K562 (cell line): ENCODE measurements around the gene HMBS. TPM values are rescaled to one million over a fixed set of nuclear protein-coding genes. Genes with fewer than 3 reads are reported as not detected.

ENCODE experiments used
- ELF4 ChIP-seq: fragments of 450-650 bp; formaldehyde crosslinking; IDR thresholded peaks from 2 replicates; pipeline ENCODE4 v1.4.0; 2022; ENCODE audit warnings: missing genetic modification characterization
- FOXA3 ChIP-seq, 2 experiments: fragments of 450-650 bp in 1 of 2; sonication (generic) in 1 of 2; formaldehyde crosslinking; IDR thresholded peaks in 1 of 2; conservative IDR thresholded peaks in 1 of 2; 2 replicates each; pipeline versions ENCODE4 v1.4.0 to v1.8.0; 2020 to 2022; ENCODE audit warnings: mild to moderate bottlenecking in 2 of 2, missing genetic modification reagents in 1 of 2
- KAT7 ChIP-seq: sonication (generic); formaldehyde crosslinking; IDR thresholded peaks from 2 replicates; pipeline ENCODE4 v1.8.0; 2022; ENCODE audit warnings: missing genetic modification reagents, mild to moderate bottlenecking, borderline replicate concordance
- NR2C2 ChIP-seq, 2 experiments: fragments of 200-800 bp in 1 of 2; sonication (Bioruptor generic) in 1 of 2; sonication (generic) in 1 of 2; formaldehyde crosslinking in 1 of 2; IDR thresholded peaks; 2 replicates each; pipeline versions ENCODE4 v1.6.1 to v1.8.0; 2016 to 2022; ENCODE audit warnings: mild to moderate bottlenecking in 1 of 2, missing compliant biosample characterization in 1 of 2, missing genetic modification characterization in 1 of 2, missing genetic modification reagents in 1 of 2
- PTBP1 ChIP-seq: fragments of 200-400 bp; formaldehyde crosslinking; IDR thresholded peaks from 2 replicates; pipeline ENCODE4 v1.6.1; 2017; ENCODE audit warnings: low read depth, low read length
- RBM15 ChIP-seq: fragments of 200-400 bp; formaldehyde crosslinking; IDR thresholded peaks from 2 replicates; pipeline ENCODE4 v1.6.1; 2018; ENCODE audit warnings: mild to moderate bottlenecking, low read length, moderate library complexity; ENCODE audit not compliant: insufficient read depth
- SNIP1 ChIP-seq: fragments of 450-650 bp; IDR thresholded peaks from 2 replicates; pipeline ENCODE4 v1.7.1; 2017; ENCODE audit warnings: low read depth, mild to moderate bottlenecking
- TRIM24 ChIP-seq, 2 experiments: fragments of 450-650 bp; IDR thresholded peaks; 2 replicates each; pipeline ENCODE4 v1.6.1; 2016
- ZNF121 ChIP-seq: sonication (generic); formaldehyde crosslinking; conservative IDR thresholded peaks from 2 replicates; pipeline ENCODE4 v1.8.0; 2022; ENCODE audit warnings: missing genetic modification reagents
- ZNF444 ChIP-seq: fragments of 250-450 bp; sonication (Bioruptor Pico); IDR thresholded peaks from 2 replicates; pipeline ENCODE4 v1.4.0; 2020; ENCODE audit warnings: mild to moderate bottlenecking, moderate library complexity
- ZNF76 ChIP-seq: fragments of 250-450 bp; sonication (Bioruptor Pico); IDR thresholded peaks from 2 replicates; pipeline ENCODE4 v1.4.0; 2020; ENCODE audit warnings: mild to moderate bottlenecking, moderate library complexity, borderline replicate concordance
- polyA plus RNA-seq, 8 experiments: library from polyadenylated mRNA; depleted of rRNA in 4 of 8; stranded (reverse) in 5 of 8; unstranded in 3 of 8; fragments of >200 nt; fragmentation: Nextera tagmentation in 2 of 8; fragmentation: Illumina TruSeq in 1 of 8; extraction: Ambion mirVana in 2 of 8; extraction: Trizol in 1 of 8; gene quantifications; 2 replicates each; pipeline versions ENCODE4 v1.2.1 to v1.2.3, GENCODE V29; 2011 to 2014; ENCODE audit warnings: inconsistent platforms in 1 of 8, missing spikeins in 1 of 8
- total RNA-seq, 7 experiments: library from RNA; depleted of rRNA in 6 of 7; stranded (reverse); fragments of >200 nt in 6 of 7; fragmentation: Illumina TruSeq in 2 of 7; extraction: Trizol in 2 of 7; gene quantifications; 2 replicates each; pipeline versions ENCODE4 v1.2.1 to v1.2.3, GENCODE V29; 2011 to 2021; ENCODE audit warnings: low replicate concordance in 1 of 7
- TF ChIP-seq, protein P1 (sequence below): fragments of 450-650 bp; conservative IDR thresholded peaks from 2 replicates; pipeline ENCODE4 v1.6.1; 2016; ENCODE audit warnings: missing genetic modification characterization, low read depth, mild to moderate bottlenecking, control low read depth, missing compliant biosample characterization
- TF ChIP-seq, protein P2 (sequence below): fragments of 250-450 bp; sonication (Bioruptor Pico); IDR thresholded peaks from 2 replicates; pipeline ENCODE4 v1.8.0; 2021; ENCODE audit warnings: moderate library complexity, mild to moderate bottlenecking, inconsistent platforms
- TF ChIP-seq, protein P3 (sequence below): IDR thresholded peaks from 2 replicates; pipeline ENCODE4 v1.6.1; 2012; ENCODE audit warnings: low read depth, low read length, improper control_type of control experiment, borderline replicate concordance
- TF ChIP-seq, protein P4 (sequence below): fragments of 450-650 bp; IDR thresholded peaks from one replicate; pipeline ENCODE4 v1.6.1; 2018; ENCODE audit warnings: mild to moderate bottlenecking, moderate library complexity; ENCODE audit not compliant: partially characterized antibody
- TF ChIP-seq, protein P5 (sequence below): fragments of 250-450 bp; sonication (Bioruptor Pico); IDR thresholded peaks from 2 replicates; pipeline ENCODE4 v1.8.0; 2022; ENCODE audit warnings: inconsistent platforms, mild to moderate bottlenecking, moderate library complexity, borderline replicate concordance
- TF ChIP-seq, protein P6 (sequence below): fragments of 250-450 bp; sonication (Bioruptor Pico); IDR thresholded peaks from 2 replicates; pipeline ENCODE4 v1.6.1; 2021; ENCODE audit warnings: mild to moderate bottlenecking
- TF ChIP-seq, protein P7 (sequence below): fragments of 450-650 bp; IDR thresholded peaks from 2 replicates; pipeline ENCODE4 v1.6.1; 2016; ENCODE audit warnings: antibody characterized with exemption

HMBS gene
- total and polyA plus RNA-seq, 9 of the 15 experiments (the other 6 are each of a cell fraction or from before 2014, with no cell fraction given) = 56.9 to 385 (median 286) TPM

DNA sequence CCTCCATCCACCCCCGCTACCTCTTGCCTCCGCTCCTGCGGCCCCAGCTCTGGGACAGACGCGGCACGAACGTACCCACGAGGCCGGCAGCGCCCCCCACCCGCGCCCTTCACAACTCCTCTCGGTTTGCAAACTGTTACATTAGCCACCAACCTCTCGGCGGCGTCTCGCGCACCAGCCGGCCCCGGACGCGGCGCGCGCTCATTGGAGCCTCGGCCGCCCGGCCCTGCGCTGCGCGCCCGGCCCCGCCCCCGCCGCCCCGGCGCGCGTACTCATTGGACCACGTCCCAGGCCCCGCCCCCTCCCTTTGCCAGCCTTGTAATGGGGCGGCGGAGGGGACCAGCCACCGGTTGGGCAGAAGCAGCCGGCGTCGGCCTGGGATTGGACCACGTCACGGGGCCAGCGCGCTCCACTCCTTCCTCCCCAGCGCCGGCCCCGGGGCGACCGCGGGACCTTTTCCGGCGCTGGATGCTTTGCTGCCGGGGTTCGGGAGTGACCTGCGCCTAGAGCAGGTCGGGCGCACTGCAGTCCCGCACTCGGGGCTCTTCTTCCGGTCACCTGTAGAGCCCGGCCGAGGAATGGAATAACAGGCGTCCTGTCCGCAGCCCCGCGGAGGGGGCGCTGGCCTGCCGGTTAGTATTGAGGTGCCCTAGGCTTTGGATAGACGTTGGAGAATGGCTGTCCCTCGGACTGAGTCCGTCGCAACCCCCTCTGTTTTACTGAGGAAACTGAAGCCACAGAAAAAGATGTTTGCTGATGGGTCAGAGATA, 27.5 kb upstream of the HMBS start, which contains the start of gene HYOU1 (continued):
- TF ChIP-seq, protein P1, sequence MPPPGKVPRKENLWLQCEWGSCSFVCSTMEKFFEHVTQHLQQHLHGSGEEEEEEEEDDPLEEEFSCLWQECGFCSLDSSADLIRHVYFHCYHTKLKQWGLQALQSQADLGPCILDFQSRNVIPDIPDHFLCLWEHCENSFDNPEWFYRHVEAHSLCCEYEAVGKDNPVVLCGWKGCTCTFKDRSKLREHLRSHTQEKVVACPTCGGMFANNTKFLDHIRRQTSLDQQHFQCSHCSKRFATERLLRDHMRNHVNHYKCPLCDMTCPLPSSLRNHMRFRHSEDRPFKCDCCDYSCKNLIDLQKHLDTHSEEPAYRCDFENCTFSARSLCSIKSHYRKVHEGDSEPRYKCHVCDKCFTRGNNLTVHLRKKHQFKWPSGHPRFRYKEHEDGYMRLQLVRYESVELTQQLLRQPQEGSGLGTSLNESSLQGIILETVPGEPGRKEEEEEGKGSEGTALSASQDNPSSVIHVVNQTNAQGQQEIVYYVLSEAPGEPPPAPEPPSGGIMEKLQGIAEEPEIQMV (tag) = no peak
- TF ChIP-seq TRIM24 (IDR thresholded peaks at IDR 0.05) (no peak), ZNF444 (CRISPR knock-in tag) (no peak), KAT7 (no peak; the same call in 1 of the 2 replicates), NR2C2 (CRISPR knock-in tag; IDR thresholded peaks at IDR 0.05) (no peak), NR2C2 (tag; IDR thresholded peaks at IDR 0.05) (peak; percentile 95), RBM15 (no peak), ZNF76 (CRISPR knock-in tag) (no peak), ZNF121 (no peak), SNIP1 (no peak), ELF4 (CRISPR knock-in tag) (no peak), FOXA3 (CRISPR knock-in tag; conservative IDR thresholded peaks at IDR 0.05 in 1 of 2, IDR thresholded peaks at IDR 0.05 in 1 of 2) (peak; percentile 45 to 67; a peak in 1 of 4 replicates), PTBP1 (no peak)
- TF ChIP-seq, protein P2, sequence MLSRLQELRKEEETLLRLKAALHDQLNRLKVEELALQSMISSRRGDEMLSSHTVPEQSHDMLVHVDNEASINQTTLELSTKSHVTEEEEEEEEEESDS (CRISPR knock-in tag) = no peak
- TF ChIP-seq, protein P3, sequence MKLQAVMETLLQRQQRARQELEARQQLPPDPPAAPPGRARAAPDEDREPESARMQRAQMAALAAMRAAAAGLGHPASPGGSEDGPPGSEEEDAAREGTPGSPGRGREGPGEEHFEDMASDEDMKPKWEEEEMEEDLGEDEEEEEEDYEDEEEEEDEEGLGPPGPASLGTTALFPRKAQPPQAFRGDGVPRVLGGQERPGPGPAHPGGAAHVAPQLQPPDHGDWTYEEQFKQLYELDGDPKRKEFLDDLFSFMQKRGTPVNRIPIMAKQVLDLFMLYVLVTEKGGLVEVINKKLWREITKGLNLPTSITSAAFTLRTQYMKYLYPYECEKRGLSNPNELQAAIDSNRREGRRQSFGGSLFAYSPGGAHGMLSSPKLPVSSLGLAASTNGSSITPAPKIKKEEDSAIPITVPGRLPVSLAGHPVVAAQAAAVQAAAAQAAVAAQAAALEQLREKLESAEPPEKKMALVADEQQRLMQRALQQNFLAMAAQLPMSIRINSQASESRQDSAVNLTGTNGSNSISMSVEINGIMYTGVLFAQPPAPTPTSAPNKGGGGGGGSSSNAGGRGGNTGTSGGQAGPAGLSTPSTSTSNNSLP = no peak
- TF ChIP-seq, protein P4, sequence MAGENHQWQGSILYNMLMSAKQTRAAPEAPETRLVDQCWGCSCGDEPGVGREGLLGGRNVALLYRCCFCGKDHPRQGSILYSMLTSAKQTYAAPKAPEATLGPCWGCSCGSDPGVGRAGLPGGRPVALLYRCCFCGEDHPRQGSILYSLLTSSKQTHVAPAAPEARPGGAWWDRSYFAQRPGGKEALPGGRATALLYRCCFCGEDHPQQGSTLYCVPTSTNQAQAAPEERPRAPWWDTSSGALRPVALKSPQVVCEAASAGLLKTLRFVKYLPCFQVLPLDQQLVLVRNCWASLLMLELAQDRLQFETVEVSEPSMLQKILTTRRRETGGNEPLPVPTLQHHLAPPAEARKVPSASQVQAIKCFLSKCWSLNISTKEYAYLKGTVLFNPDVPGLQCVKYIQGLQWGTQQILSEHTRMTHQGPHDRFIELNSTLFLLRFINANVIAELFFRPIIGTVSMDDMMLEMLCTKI = no peak
- TF ChIP-seq, protein P5, sequence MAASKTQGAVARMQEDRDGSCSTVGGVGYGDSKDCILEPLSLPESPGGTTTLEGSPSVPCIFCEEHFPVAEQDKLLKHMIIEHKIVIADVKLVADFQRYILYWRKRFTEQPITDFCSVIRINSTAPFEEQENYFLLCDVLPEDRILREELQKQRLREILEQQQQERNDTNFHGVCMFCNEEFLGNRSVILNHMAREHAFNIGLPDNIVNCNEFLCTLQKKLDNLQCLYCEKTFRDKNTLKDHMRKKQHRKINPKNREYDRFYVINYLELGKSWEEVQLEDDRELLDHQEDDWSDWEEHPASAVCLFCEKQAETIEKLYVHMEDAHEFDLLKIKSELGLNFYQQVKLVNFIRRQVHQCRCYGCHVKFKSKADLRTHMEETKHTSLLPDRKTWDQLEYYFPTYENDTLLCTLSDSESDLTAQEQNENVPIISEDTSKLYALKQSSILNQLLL = no peak
- TF ChIP-seq, protein P6, sequence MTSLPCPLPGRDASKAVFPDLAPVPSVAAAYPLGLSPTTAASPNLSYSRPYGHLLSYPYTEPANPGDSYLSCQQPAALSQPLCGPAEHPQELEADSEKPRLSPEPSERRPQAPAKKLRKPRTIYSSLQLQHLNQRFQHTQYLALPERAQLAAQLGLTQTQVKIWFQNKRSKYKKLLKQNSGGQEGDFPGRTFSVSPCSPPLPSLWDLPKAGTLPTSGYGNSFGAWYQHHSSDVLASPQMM (CRISPR knock-in tag) = no peak
- TF ChIP-seq, protein P7, sequence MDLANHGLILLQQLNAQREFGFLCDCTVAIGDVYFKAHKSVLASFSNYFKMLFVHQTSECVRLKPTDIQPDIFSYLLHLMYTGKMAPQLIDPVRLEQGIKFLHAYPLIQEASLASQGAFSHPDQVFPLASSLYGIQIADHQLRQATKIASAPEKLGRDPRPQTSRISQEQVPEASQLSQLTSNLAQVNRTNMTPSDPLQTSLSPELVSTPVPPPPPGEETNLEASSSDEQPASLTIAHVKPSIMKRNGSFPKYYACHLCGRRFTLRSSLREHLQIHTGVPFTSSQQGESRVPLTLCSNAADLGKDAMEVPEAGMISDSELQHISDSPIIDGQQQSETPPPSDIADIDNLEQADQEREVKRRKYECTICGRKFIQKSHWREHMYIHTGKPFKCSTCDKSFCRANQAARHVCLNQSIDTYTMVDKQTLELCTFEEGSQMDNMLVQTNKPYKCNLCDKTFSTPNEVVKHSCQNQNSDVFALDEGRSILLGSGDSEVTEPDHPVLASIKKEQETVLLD = peak; percentile 70
